IPS-18c (cell line): ENCODE data around the gene CAV1.

Experiments used
- H3K4me3 ChIP-seq: 2 replicates; pipeline ENCODE4 v1.7.0; 2013; ENCODE audit warnings: low read depth, mild to moderate bottlenecking, low read length, moderate library complexity; ENCODE audit not compliant: insufficient read depth
- H3K9me3 ChIP-seq: one replicate; pipeline ENCODE4 v1.6.1; 2013; ENCODE audit warnings: mild to moderate bottlenecking, low read length, moderate library complexity; ENCODE audit not compliant: control insufficient read depth, insufficient read depth

CAV1 gene

GRCh38 chr7:116525298-116525912 lies 569 bp downstream of the CAV1 start:
- peak overlapping the region; percentile 68 for H3K4me3 ChIP-seq
- H3K9me3 ChIP-seq, result no peaks in the 10 kb centered on the region

DNA sequence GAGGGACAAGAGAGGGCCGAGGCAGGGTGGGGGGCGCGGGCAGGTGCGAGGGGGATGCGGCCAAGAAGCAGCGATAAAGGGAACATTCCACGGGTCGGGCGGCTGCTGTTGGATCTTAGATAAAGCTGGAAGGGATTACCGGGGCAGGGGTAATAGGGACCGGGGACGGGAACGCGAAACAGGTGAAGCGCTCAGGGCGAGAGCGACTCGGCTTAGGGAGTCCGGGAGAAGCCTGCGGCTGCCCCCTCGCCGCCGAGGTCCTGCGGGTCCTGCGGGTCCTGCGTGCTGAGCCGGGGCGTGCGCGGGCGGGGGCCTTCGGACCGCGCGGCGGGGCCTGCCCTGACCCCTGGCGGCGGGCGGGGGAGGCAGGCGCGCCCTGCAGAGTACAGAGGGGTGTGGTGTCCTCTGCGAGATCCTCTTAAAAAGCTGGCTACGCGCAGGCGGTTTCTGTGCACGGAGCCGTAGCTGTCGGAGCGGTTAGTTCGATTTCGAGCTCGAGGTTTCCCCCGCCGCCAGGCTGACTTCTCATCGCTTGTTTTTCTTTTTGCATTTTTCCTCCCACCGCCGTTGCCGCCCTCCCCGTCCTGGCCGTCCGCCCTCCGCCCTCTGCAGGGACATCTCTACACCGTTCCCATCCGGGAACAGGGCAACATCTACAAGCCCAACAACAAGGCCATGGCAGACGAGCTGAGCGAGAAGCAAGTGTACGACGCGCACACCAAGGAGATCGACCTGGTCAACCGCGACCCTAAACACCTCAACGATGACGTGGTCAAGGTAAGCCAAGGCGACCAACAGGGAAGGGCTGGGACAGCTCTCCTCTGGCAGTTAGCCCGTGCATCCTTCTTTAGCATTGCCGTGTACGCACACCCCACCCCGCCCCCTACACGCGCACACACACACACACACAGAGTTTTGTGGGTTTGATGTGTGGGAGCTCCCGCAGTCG lies 1.4 kb downstream of the CAV1 start:
- H3K9me3 ChIP-seq, result no peaks in the 10 kb centered on the region
- H3K4me3 ChIP-seq, result peak overlapping the region; percentile 68

DNA sequence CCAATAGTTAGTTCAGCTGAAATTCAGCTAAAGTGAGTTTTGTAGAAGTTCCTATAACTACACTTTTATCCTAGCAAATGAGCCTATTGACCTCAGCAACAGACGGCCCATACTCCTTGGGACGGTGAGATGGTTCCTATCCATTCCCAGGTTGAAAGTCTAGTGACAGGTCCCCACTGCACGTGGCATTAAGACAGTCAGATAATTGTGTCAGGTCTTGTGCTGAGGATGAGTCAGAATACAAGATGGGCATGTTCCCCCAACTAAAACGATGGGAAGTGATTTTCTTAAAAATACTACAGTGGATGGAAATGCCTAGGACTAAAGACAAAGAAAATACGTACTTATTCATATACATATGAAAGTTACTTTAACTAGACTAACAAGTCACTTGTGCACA lies 2.1 kb downstream of the CAV1 start:
- Histone ChIP-seq H3K9me3 (no peaks in the 10 kb centered on the region), H3K4me3 (peak overlapping the region; percentile 68)

DNA sequence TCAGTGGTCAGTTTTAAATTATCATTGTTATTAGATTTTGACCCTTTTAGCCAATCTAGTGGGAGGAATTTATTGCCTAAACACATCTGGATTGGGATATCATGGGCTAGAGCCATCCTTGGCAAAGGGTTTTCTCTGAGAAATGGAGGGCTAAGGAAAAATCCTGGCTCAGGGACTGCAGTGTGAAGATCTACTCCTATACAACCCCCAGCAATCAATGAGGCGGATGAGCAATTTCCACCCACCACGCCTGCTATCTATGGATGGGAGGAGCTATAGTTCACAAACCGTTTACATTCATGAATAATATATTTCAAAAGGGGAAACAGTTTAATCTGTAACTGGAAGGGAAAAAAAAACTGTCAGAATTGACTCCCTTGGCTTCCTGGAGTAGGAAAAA lies 2.7 kb downstream of the CAV1 start:
- H3K4me3 ChIP-seq, result no peak overlapping the region

DNA sequence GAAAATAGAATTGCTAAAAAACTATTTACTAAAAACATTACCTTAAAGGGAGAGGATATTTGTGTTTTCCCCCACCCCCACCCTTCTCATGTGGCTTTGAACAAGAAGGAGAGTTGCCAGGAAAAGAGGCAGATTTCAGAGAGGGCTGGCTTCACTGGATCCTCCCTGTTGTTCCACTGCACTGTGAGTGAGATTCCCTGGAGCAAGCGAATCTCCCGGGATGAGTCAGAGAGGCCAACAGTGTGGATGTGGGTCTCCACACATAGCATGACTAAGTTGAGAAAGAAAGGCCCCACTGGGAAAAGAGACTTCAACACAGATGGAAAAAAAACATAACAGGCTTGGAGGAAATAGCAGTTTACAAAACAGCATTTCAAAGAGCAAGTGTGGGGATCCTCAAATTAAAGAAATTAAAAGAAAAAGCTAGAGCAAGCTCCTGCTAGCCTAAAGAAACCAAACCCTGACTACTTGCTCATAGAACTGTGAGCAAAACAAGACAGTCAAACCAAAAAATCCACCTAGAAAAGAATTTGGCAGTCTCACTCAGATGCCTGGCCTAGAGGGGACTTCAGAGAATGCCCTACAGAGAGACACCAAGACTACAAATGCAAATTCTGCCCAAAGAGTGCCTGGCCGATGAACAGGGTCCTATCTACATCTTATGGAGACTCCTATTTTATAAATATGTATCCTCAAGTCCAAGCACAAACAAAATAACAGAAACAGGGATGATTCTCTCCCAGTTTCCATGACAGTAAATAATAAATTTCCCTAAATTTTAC lies 3.4 kb downstream of the CAV1 start:
- no peaks in the 10 kb centered on the region for H3K9me3 ChIP-seq
- H3K4me3 ChIP-seq, result no peak overlapping the region

More for the DNA sequence above, 2.7 kb downstream of the CAV1 start:
- H3K9me3 ChIP-seq, result no peaks in the 10 kb centered on the region

DNA sequence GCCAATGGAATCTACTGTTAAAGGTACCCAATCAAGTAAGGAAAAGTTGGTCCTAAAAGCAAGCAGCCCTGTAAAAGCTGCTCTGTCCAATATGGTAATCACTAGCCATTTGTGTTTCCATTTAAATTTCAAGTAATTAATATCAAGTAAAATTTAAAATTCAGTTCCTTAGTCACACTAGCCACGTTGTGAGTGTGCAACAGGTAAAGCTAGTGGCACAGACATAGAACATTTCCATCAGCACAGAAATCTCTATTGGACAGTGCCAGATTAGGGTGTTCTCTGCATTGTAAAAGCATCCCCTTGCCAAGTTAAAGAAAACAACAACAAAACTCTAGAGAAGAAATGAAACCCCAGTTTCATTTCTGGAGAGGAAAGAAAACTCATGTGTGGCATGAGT lies 4.4 kb downstream of the CAV1 start:
- H3K4me3 ChIP-seq, result no peak overlapping the region
- no peaks in the 10 kb centered on the region for H3K9me3 ChIP-seq

- Histone ChIP-seq H3K4me3 (no peak overlapping the region), H3K9me3 (no peaks in the 10 kb centered on the region)
These were observed 5.4 kb downstream of the CAV1 start for GRCh38 chr7:116530107-116530820.

DNA sequence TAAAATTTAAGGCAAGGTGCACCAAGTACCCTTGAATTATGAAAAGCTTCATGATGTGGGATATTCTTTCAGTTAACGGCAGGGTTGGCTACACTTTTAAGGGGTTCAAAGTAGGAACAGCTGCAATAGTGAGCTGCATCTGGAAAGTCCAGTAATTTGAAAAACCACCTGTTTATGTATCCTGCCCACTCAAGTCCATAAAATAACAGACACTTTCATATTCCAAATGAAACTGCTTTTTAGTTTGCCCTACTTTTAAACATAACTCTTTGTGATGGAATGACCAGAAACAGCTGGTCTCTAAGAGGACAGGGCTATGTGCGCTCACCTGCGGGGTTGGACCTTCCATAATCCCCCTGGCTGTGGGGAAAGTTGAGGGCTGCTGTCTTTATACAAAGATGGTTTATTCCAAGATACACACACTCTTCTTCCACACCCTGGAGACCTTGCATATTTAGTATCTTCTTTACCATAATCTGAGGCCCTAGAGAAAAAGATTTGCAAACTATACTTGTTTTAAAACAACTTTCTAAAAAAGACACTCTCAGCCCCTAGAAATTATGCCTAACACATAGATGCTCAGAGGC lies 7.4 kb downstream of the CAV1 start:
- Histone ChIP-seq H3K9me3 (no peaks in the 10 kb centered on the region), H3K4me3 (no peak overlapping the region)

DNA sequence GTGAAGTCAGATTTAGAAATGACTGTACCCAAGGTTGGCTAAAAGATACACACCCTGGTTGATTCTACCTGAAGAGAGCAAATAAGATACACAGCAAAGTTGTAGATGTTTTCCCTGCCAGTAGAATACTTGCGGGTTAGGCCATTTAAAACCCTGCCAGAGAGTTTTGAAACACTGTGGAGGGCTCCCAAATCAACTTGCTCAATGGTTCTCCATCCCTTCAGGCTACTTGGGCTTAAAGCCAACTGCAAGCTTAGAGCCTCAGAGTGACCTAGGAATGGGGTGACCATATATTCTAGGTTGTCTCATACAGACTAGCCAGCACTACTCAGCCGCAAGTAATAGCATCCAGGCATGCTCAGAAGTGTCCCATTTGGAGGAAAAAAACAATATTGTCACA lies 10.0 kb downstream of the CAV1 start:
- Histone ChIP-seq H3K9me3 (peaks cover under 1% of the 10 kb centered on the region), H3K4me3 (no peak overlapping the region)

GRCh38 chr7:116535416-116535815 lies 10.6 kb downstream of the CAV1 start:
- H3K4me3 ChIP-seq, result no peak overlapping the region

DNA sequence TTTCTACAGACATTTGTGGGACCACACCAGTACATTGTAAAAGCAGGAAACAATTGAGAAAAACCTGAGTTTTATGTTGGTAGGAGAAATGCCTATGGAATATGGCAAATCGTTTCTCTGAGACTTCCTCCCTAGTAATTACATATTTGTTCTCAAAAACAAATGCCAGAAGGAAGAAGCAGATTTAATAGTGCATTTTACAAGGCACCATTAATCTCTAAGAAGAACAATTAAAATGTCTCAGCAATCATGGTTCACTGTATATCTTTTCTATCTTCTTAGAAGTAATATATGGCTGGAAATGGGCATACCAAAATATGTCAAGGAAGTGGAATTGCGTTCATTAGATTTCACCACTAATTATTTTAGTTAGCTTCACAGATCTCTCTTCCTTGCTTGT lies 13.3 kb downstream of the CAV1 start:
- no peak overlapping the region for H3K4me3 ChIP-seq
- H3K9me3 ChIP-seq, result peaks cover 2% of the 10 kb centered on the region

More at GRCh38 chr7:116535416-116535815, 10.6 kb downstream of the CAV1 start:
- H3K9me3 ChIP-seq, result peaks cover 2% of the 10 kb centered on the region

- no peak overlapping the region for H3K4me3 ChIP-seq
- peaks cover 2% of the 10 kb centered on the region for H3K9me3 ChIP-seq
These were observed 15.0 kb downstream of the CAV1 start for GRCh38 chr7:116539879-116540278.

DNA sequence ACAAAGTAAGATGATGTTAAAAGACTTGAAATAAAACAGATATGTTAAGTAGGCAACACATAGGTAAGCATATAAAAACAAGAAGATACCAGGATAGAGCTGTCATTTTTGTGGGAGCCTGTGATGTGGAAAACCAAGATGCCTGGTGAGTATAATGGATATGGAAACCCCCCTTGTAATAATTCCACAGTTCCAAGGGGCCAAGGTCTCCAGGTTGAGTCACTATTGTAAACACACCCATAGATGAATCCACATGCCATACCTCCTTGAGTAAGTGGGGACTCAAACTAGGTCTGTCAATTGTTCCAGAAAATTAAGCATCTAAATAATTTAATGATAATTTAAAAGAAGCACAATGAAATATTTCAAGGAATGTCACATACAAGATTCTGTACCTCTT lies 15.9 kb downstream of the CAV1 start:
- no peak overlapping the region for H3K4me3 ChIP-seq
- H3K9me3 ChIP-seq, result peaks cover 2% of the 10 kb centered on the region

- H3K4me3 ChIP-seq, result no peak overlapping the region
- H3K9me3 ChIP-seq, result peaks cover 2% of the 10 kb centered on the region
These were observed 17.1 kb downstream of the CAV1 start for GRCh38 chr7:116541951-116542350.

DNA sequence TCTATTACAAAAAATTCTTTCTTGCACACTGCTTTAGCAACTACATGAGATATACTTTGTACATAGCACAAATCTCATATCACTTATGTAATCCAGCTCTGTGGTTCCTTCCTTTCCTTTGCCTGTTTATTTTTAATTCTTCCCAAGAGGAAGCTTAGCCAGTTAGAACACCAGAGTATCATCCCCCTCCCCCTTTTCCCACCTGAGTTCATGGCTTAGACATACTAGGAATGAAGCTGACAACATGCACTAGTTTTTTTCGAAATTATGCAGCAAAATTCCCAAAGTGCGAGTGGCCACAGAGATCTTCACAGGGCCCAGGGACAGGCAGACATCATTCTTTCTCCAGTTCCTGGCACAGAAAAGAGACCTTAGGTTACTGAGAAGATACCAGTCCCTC lies 17.8 kb downstream of the CAV1 start:
- peaks cover 2% of the 10 kb centered on the region for H3K9me3 ChIP-seq
- H3K4me3 ChIP-seq, result no peak overlapping the region

DNA sequence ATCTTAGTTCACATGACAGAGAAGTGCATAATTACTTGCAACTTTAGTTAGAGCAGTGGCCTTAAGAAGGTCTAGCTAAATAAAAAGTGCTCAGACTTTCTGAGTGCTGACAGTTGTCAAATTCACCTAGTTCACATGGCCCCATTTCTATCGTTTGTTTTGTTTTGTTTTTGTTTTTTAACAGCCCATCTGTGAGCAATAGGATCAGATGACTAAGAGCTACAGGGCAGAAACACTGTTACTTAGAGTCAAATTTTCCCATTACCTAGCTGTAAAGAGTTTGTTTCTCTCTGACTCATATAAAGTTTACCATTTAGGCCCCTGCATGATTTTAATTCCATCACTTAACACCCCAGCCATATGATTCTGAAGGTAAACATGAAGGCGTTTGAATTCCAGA lies 18.8 kb downstream of the CAV1 start:
- peaks cover 2% of the 10 kb centered on the region for H3K9me3 ChIP-seq
- no peak overlapping the region for H3K4me3 ChIP-seq

GRCh38 chr7:116544487-116544886 lies 19.7 kb downstream of the CAV1 start:
- Histone ChIP-seq H3K9me3 (peaks cover 2% of the 10 kb centered on the region), H3K4me3 (no peak overlapping the region)
